CD4-positive, CD25-positive, alpha-beta regulatory T cell (primary cell): ENCODE results near the gene TPM4. TPM values are rescaled to one million over a fixed set of nuclear protein-coding genes. Genes with fewer than 3 reads are reported as not detected.
A peak's percentile ranks its signal among the peaks of the same experiment; 100 is the strongest.

Experiments
- ATAC-seq, 2 donors: fragments of 150-1000 bp; cut with Tn5 transposase; one replicate each; pipeline ENCODE4 v1.10.0; 2021; ENCODE audit warnings: low read depth in 2 of 2, moderate number of reproducible peaks in 2 of 2, moderate library complexity in 1 of 2
- DNase-seq, 3 donors: peaks; one replicate each; pipeline versions ENCODE4 v3.0.0 to v3.0.0-alpha.2; 2012 to 2022; ENCODE audit warnings: mixed read lengths in 1 of 3
- H3K27ac ChIP-seq: one replicate; pipeline ENCODE4 v1.7.0; 2013; ENCODE audit warnings: mild to moderate bottlenecking, low read length; ENCODE audit not compliant: insufficient read depth, poor library complexity, severe bottlenecking
- H3K27me3 ChIP-seq: one replicate; pipeline ENCODE4 v1.7.0; 2013; ENCODE audit warnings: low read length; ENCODE audit not compliant: control insufficient read depth, insufficient read depth
- H3K36me3 ChIP-seq: one replicate; pipeline ENCODE4 v1.7.0; 2013; ENCODE audit warnings: mild to moderate bottlenecking, low read length, moderate library complexity; ENCODE audit not compliant: control insufficient read depth, insufficient read depth
- H3K4me1 ChIP-seq: 2 replicates; pipeline ENCODE4 v1.7.0; 2013; ENCODE audit warnings: mild to moderate bottlenecking, low read length; ENCODE audit not compliant: insufficient read depth, control insufficient read depth, poor library complexity, severe bottlenecking
- H3K4me3 ChIP-seq: one replicate; pipeline ENCODE4 v1.7.0; 2013; ENCODE audit warnings: low read depth, mild to moderate bottlenecking, low read length, moderate library complexity
- H3K9me3 ChIP-seq, 2 experiments: 1 replicate in 1 of 2; 2 replicates in 1 of 2; pipeline ENCODE4 v1.7.0; 2013; ENCODE audit warnings: low read length in 2 of 2, mild to moderate bottlenecking in 1 of 2, moderate library complexity in 1 of 2; ENCODE audit not compliant: control insufficient read depth in 2 of 2
- H3K27ac Mint-ChIP-seq, 3 donors: one replicate each; pipeline ENCODE4 v1.8.0; 2020 to 2022; ENCODE audit warnings: mild to moderate bottlenecking in 3 of 3, mixed read lengths in 3 of 3, moderate library complexity in 2 of 3
- H3K27me3 Mint-ChIP-seq: one replicate; pipeline ENCODE4 v1.8.0; 2022; ENCODE audit warnings: mild to moderate bottlenecking, mixed read lengths
- H3K36me3 Mint-ChIP-seq: one replicate; pipeline ENCODE4 v1.8.0; 2020; ENCODE audit warnings: mixed read lengths
- H3K4me1 Mint-ChIP-seq, 4 donors: one replicate each; pipeline ENCODE4 v1.8.0; 2020 to 2022; ENCODE audit warnings: mixed read lengths in 4 of 4, mild to moderate bottlenecking in 1 of 4
- H3K4me3 Mint-ChIP-seq, 4 donors: one replicate each; pipeline ENCODE4 v1.8.0; 2020 to 2022; ENCODE audit warnings: mild to moderate bottlenecking in 4 of 4, mixed read lengths in 4 of 4, moderate library complexity in 3 of 4
- H3K9me3 Mint-ChIP-seq, 7 donors: one replicate each; pipeline ENCODE4 v1.8.0; 2020 to 2022; ENCODE audit warnings: mixed read lengths in 7 of 7, mild to moderate bottlenecking in 3 of 7, moderate library complexity in 2 of 7
- polyA plus RNA-seq, 4 donors: library from polyadenylated mRNA; unstranded; fragments of 300-500 nt; fragmentation: Illumina TruSeq; gene quantifications; one replicate each; pipeline ENCODE4 v1.2.3, GENCODE V29; 2021
- total RNA-seq: library from RNA; stranded (reverse); gene quantifications from one replicate; pipeline ENCODE4 v1.2.3, GENCODE V29; 2022

The TPM4 gene
- total and polyA plus RNA-seq, 5 donors from 2014 or later: 109 to 305 (median 150) TPM

DNA sequence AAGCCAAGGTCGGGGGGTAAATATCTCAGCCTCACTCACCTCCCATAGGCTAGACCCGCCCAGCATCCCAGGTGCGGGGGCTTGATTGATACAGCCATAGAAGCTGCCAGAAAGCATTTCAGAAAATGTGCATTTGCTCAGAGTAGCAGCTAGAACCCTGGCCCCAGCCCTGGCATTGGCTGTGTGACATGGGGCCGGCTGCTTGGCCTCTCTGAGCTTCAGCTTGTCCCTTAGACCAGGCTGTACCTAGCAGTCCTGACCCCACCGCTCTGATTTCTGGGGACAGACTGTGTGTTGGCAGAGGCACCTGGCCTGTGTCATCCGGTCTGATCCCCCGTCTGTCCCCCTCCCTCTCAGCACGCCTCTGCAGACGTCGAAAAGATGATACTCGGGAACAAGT, 50.8 kb downstream of the TPM4 start:
- Mint-ChIP-seq H3K4me3 (no peak overlapping the region), H3K27ac (no peak overlapping the region), H3K27me3 (no peaks in the 10 kb centered on the region), H3K9me3 (peaks cover 0 to 9% (median 0%) of the 10 kb centered on the region in 7 donors), H3K4me1 (peaks cover 0 to 10% (median 1%) of the 10 kb centered on the region in 4 donors), H3K36me3 (peaks cover 34% of the 10 kb centered on the region)
- Histone ChIP-seq H3K27me3 (no peaks in the 10 kb centered on the region), H3K4me1 (no peaks in the 10 kb centered on the region), H3K9me3 (no peaks in the 10 kb centered on the region), H3K4me3 (no peak overlapping the region), H3K27ac (no peak overlapping the region), H3K36me3 (peaks cover 97% of the 10 kb centered on the region)
- no peak for ATAC-seq
- DNase-seq: no peak

DNA sequence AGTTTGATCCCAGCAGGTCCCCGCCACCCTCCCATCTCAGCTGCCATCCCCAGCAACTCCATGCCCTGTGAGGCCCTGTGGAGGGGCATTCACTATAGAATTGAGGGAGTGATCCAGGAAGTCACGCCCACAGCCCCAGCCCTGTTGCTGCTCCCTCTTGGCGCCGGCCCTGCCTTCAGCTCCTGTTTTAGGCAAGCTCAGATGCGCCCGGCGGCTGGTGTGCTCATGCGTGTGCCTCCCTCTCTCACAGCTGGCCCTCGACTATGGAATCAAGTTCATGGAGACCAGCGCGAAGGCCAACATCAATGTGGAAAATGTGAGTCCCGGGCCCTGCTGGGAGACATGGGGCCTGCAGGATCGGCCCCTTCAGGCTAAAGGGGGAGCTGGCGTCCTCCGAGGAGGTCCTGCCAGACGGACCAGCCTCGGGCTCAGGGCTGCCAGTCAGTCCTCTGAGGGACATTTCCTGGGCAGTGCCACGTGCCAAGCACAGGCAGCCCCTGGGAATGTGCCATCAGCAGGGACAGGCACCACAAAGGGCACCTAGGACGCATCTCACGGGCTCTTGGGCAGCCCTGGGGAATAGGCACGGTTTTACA, 51.6 kb downstream of the TPM4 start:
- DNase-seq (no peak), ATAC-seq (no peak)
- Mint-ChIP-seq H3K4me3 (peak overlapping the region in 1 of 4 donors; percentile 51), H3K27ac (no peak overlapping the region), H3K36me3 (peaks cover 41% of the 10 kb centered on the region), H3K9me3 (peaks cover 0 to 9% (median 0%) of the 10 kb centered on the region in 7 donors), H3K4me1 (peaks cover 0 to 10% (median 1%) of the 10 kb centered on the region in 4 donors), H3K27me3 (no peaks in the 10 kb centered on the region)
- H3K4me1 ChIP-seq: no peaks in the 10 kb centered on the region
- H3K9me3 ChIP-seq: no peaks in the 10 kb centered on the region
- no peaks in the 10 kb centered on the region for H3K27me3 ChIP-seq
- H3K36me3 ChIP-seq: peaks cover 97% of the 10 kb centered on the region
- no peak overlapping the region for H3K27ac ChIP-seq
- H3K4me3 ChIP-seq: no peak overlapping the region

DNA sequence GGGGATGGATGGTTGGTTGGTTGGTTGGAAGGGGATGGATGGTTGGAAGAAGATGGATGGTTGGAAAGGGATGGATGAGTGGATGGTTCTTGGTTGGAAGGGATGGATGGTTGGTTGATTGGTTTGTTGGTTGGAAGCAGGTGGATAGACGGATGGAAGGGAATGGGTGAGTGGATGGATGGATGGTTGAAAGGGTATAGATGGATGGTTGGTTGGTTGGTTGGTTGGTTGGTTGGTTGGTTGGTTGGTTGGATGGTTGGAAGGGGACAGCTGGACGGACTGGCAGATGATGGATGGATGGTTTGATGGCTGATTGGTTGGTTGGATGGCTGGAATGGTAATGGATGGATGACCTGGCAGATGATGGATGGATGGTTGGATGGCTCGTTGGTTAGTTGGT, 55.4 kb downstream of the TPM4 start:
- H3K36me3 Mint-ChIP-seq: peaks cover 54% of the 10 kb centered on the region
- no peak overlapping the region for H3K4me3 Mint-ChIP-seq
- no peaks in the 10 kb centered on the region for H3K27me3 Mint-ChIP-seq
- H3K27me3 ChIP-seq: no peaks in the 10 kb centered on the region
- peaks cover 0 to 8% (median 2%) of the 10 kb centered on the region in 4 donors for H3K4me1 Mint-ChIP-seq
- H3K4me3 ChIP-seq: no peak overlapping the region
- peak overlapping the region in 1 of 3 donors; percentile 27 for H3K27ac Mint-ChIP-seq
- H3K9me3 ChIP-seq: no peaks in the 10 kb centered on the region
- peaks cover 0 to 9% (median 0%) of the 10 kb centered on the region in 7 donors for H3K9me3 Mint-ChIP-seq
- no peak overlapping the region for H3K27ac ChIP-seq
- ATAC-seq: no peak
- H3K36me3 ChIP-seq: peaks cover 75% of the 10 kb centered on the region
- DNase-seq: no peak
- no peaks in the 10 kb centered on the region for H3K4me1 ChIP-seq

DNA sequence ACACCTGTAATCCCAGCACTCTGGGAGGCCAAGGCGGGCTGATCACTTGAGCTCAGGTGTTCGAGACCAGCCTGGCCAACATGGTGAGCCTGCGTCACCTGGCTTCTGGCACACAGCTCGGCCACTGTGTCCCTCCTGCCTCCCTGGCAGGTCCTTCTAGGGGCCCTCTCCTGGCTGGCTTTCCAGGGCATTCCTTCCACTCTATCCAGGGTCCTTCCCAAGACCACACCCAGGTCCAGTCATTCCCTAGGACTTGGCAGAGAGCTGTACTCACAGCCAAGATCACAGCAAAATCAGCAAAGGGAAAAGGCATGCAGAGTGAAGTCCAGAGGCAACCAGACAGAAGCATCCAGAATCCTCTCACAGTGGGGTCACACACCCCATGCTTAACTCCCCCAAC, 57.5 kb downstream of the TPM4 start:
- Mint-ChIP-seq H3K4me3 (no peak overlapping the region), H3K27ac (peak overlapping the region in 1 of 3 donors; percentile 43), H3K36me3 (peaks cover 54% of the 10 kb centered on the region), H3K4me1 (peaks cover 0 to 9% (median 4%) of the 10 kb centered on the region in 4 donors), H3K27me3 (no peaks in the 10 kb centered on the region), H3K9me3 (peaks cover 0 to 9% (median 0%) of the 10 kb centered on the region in 7 donors)
- no peaks in the 10 kb centered on the region for H3K4me1 ChIP-seq
- H3K4me3 ChIP-seq: no peak overlapping the region
- H3K27me3 ChIP-seq: no peaks in the 10 kb centered on the region
- no peak overlapping the region for H3K27ac ChIP-seq
- ATAC-seq (no peak), DNase-seq (no peak)
- no peaks in the 10 kb centered on the region for H3K9me3 ChIP-seq
- H3K36me3 ChIP-seq: peaks cover 56% of the 10 kb centered on the region

DNA sequence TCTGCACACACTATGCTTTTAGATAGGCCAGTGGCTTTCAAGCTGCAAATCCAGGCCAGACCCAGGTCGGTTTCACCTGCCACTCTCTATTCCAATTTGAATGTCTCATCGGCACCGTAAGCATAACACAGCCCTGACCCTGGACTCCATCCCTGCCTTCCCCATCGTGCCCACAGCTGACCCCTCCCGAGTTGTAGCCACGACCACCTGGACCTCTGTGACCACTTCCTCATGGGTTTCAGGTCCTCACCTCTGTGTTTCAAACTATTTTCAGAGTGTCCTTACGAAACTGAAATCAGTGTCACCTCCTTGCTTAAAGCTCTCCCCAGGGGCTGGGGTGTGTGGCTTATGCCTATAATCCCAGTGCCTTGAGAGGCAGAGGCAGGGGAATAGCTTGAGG, 58.2 kb downstream of the TPM4 start:
- Mint-ChIP-seq H3K4me3 (no peak overlapping the region), H3K36me3 (peaks cover 52% of the 10 kb centered on the region), H3K4me1 (peaks cover 0 to 9% (median 4%) of the 10 kb centered on the region in 4 donors), H3K27ac (peak overlapping the region; percentile 26 to 63 (median 29)), H3K9me3 (peaks cover 0 to 9% (median 0%) of the 10 kb centered on the region in 7 donors), H3K27me3 (no peaks in the 10 kb centered on the region)
- peaks cover 49% of the 10 kb centered on the region for H3K36me3 ChIP-seq
- H3K4me1 ChIP-seq: no peaks in the 10 kb centered on the region
- no peak for ATAC-seq
- H3K27ac ChIP-seq: no peak overlapping the region
- no peak for DNase-seq
- no peaks in the 10 kb centered on the region for H3K27me3 ChIP-seq
- no peak overlapping the region for H3K4me3 ChIP-seq
- H3K9me3 ChIP-seq: no peaks in the 10 kb centered on the region

DNA sequence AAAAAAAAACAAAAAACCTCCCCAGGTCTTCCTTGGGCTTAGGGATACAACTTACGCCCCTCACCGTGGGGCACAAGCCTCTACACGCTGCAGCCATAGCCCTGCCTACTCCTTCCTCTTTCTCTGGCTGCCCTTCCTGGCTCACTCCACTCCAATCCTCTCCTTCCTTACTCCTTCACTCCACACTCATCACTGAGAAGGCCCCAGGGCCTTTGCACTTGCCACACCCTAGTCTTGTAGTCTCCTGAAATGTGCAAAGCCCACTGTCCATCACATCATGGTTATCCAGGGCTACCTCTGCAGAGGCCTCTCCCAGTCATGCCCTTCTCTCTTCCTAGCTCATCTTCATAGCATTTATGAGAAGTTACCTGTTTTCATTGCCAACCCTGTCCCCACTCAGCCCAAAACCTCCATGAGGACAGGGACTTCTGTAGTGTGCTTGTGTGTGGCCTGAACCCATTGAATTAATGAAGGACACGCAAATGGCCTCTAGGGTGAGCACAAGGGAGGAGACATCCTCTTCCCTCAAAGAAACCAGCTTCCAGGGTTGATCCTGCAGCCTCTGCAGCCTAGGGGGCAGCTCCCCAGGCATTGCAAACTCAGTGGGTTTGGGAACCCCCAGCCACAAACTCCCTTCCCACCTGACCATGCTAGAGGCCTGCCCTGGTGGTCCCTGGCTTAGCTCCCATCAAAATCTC, 59.3 kb downstream of the TPM4 start:
- H3K9me3 ChIP-seq: no peaks in the 10 kb centered on the region
- H3K27me3 Mint-ChIP-seq: no peaks in the 10 kb centered on the region
- no peaks in the 10 kb centered on the region for H3K4me1 ChIP-seq
- no peak overlapping the region for H3K4me3 ChIP-seq
- ATAC-seq: no peak
- H3K36me3 Mint-ChIP-seq: peaks cover 43% of the 10 kb centered on the region
- H3K27ac ChIP-seq: no peak overlapping the region
- H3K36me3 ChIP-seq: peaks cover 38% of the 10 kb centered on the region
- H3K27ac Mint-ChIP-seq: peak overlapping the region in 2 of 3 donors; percentile 10 to 26
- peaks cover 0 to 9% (median 0%) of the 10 kb centered on the region in 7 donors for H3K9me3 Mint-ChIP-seq
- no peak overlapping the region for H3K4me3 Mint-ChIP-seq
- no peak for DNase-seq
- H3K4me1 Mint-ChIP-seq: peaks cover 0 to 7% (median 4%) of the 10 kb centered on the region in 4 donors
- no peaks in the 10 kb centered on the region for H3K27me3 ChIP-seq

DNA sequence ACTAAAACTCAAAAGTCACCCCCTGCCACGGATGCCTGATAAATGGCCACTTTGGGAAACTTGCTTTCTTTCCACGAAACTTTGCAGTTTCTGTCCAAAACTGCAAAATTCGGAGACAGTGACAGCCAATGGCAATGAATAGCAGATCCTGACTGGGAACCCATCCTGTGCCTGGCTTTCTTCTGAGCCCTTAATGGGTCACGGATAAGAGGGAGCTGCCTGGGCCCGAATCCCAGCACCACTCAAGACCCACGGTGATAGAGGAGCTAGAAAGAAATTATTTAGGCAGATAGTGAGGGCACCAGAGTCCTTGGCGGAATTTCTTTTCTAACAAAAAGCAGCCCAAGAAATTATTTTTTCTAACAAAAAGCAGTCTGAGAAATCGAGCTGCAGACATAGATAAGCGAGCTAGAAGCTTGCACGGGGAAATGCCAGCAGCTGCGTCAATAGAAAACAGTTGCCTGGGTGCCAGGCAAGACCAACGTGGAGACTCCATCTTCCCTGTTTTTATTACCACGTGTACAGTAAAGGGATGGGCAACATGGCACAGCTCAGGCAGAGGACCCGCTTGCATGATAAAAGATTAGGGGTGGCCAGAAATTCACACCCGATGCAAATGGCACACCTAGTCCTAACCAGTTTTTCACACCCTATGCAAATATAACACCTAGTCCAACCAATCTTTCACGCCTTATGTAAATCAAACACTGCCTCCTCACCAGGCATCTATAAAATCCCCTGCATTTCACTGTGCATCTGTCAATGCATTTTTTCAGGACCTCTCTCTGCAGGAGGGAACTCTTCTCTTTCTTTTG, 60.1 kb downstream of the TPM4 start:
- ATAC-seq (no peak), DNase-seq (no peak)
- no peaks in the 10 kb centered on the region for H3K27me3 Mint-ChIP-seq
- Histone ChIP-seq H3K4me3 (no peak overlapping the region), H3K27me3 (no peaks in the 10 kb centered on the region), H3K9me3 (no peaks in the 10 kb centered on the region), H3K27ac (no peak overlapping the region), H3K4me1 (no peaks in the 10 kb centered on the region), H3K36me3 (peaks cover 30% of the 10 kb centered on the region)
- peaks cover 2 to 6% (median 5%) of the 10 kb centered on the region in 4 donors for H3K4me1 Mint-ChIP-seq
- H3K27ac Mint-ChIP-seq: no peak overlapping the region
- peaks cover 35% of the 10 kb centered on the region for H3K36me3 Mint-ChIP-seq
- peaks cover 0 to 6% (median 0%) of the 10 kb centered on the region in 7 donors for H3K9me3 Mint-ChIP-seq
- H3K4me3 Mint-ChIP-seq: no peak overlapping the region
